ENCODE results near the gene PSAPL1.

Gene PSAPL1

DNA sequence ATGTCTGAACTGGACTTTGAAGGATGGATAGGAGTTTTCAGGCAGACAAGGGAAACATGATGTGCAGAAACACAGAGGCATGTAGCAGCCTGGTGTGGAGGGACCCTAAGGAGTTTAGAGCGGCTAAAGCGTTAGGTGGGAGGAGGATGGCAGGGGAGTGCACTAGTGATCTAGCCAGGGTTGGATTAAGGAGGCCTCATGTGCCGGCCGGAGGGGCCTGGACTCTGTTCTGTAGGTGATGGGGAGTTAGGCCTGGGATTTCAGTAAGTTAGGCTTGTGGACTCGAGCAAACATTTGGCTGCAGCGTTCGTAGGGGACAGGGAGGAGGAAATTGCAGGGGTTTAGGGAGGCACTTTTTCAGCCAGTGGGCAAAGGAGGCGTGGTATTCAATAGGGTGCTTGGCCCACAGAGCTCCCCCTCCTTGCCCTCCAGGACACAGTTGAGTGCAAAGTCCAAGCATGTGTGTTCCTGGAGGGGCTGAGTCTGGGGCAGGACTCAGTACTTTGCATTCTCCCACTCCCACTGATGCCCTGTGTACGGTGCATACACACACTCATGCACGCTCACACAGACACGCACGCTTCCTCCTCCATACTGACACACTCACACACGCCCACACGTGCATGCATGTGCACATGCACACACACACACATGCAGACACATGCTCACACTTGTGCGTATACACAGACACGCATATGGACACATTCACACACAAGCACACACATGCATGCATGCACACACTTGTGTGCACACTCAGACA lies 18.6 kb downstream of the PSAPL1 start:
- TF ChIP-seq, protein P1, sequence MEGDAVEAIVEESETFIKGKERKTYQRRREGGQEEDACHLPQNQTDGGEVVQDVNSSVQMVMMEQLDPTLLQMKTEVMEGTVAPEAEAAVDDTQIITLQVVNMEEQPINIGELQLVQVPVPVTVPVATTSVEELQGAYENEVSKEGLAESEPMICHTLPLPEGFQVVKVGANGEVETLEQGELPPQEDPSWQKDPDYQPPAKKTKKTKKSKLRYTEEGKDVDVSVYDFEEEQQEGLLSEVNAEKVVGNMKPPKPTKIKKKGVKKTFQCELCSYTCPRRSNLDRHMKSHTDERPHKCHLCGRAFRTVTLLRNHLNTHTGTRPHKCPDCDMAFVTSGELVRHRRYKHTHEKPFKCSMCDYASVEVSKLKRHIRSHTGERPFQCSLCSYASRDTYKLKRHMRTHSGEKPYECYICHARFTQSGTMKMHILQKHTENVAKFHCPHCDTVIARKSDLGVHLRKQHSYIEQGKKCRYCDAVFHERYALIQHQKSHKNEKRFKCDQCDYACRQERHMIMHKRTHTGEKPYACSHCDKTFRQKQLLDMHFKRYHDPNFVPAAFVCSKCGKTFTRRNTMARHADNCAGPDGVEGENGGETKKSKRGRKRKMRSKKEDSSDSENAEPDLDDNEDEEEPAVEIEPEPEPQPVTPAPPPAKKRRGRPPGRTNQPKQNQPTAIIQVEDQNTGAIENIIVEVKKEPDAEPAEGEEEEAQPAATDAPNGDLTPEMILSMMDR (IDR thresholded peaks at IDR 0.05; ENCODE audit: low read depth, low read length), result no peak
- Histone ChIP-seq H3K36me3 (no peaks in the 10 kb centered on the region; the same call in 1 of the 2 replicates), H3K27ac (no peak overlapping the region), H3K9me3 (ENCODE audit: severe bottlenecking) (peaks cover 9% of the 10 kb centered on the region), H3K27me3 (ENCODE audit: insufficient read depth, low read depth, severe bottlenecking) (no peaks in the 10 kb centered on the region), H3K4me3 (ENCODE audit: low read depth, low read length) (no peak overlapping the region)
- peak; percentile 4 for DNase-seq

DNA sequence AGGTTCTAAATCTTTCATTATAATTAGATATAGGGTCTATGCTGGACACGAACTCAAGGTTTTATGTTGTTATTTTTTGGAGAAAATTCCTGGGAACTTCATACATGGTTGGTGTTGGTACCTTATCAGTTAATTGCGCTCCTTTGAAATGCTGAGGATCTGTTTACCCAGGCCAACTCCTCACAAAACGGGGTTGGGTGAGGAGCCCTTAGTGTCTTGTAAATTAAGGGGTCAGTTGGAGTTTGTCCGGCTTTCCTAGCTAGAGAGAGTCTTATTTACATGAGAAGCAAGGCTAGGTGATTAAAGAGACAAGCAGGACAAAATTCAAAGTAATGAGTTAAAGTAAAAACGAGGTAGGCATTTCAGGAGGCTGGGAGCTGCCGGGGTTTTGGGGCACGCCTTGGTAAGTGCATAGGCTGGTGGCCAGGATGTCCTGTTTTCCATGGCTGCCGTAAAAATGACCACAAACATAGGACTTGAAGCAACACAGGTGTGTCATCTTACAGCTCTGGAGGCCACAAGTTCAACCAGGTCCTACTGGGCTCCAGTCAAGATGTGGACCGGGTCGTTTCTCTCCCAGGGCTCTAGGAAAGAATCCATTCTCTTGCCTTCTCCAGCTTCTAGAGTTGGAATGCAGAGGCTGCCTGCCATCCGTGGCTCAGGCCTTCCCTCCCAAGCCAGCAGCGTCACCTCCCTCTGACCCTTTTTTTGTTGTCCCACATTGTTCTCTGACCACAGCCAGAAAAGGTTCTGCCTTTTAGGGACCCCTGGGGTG lies 19.8 kb downstream of the PSAPL1 start:
- Histone ChIP-seq H3K4me3 (ENCODE audit: low read depth, low read length) (no peak overlapping the region), H3K27me3 (ENCODE audit: insufficient read depth, low read depth, severe bottlenecking) (no peaks in the 10 kb centered on the region), H3K9me3 (ENCODE audit: severe bottlenecking) (peaks cover 9% of the 10 kb centered on the region), H3K36me3 (no peaks in the 10 kb centered on the region; the same call in 1 of the 2 replicates), H3K27ac (no peak overlapping the region)
- TF ChIP-seq, protein P1 (IDR thresholded peaks at IDR 0.05; ENCODE audit: low read depth, low read length), result no peak
- no peak for DNase-seq

DNA sequence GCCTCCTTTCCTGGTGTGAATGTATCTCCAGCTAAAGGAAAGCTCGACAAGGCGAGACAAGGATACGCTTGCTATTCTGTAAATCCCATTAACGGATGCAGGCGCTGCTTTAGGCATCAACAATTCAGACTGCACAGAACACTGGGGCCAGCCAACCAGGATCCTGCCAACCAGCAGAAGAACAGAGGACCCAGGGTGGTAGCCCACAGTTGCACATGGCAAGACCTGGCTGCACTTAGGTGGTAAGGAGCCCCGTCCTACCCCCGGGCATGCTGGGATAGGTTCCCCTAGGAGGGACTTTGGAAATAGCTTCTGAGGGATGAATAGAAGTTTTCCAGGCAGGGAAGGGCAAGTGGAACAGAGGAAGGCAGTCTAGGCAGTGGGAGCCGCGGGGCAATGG lies 20.7 kb downstream of the PSAPL1 start:
- H3K9me3 ChIP-seq (ENCODE audit: severe bottlenecking), result peaks cover 9% of the 10 kb centered on the region
- no peak overlapping the region for H3K27ac ChIP-seq
- H3K36me3 ChIP-seq, result no peaks in the 10 kb centered on the region; the same call in 1 of the 2 replicates
- H3K27me3 ChIP-seq (ENCODE audit: insufficient read depth, low read depth, severe bottlenecking), result no peaks in the 10 kb centered on the region
- no peak for DNase-seq
- H3K4me3 ChIP-seq (ENCODE audit: low read depth, low read length), result no peak overlapping the region
- TF ChIP-seq, protein P1 (IDR thresholded peaks at IDR 0.05; ENCODE audit: low read depth, low read length), result no peak

DNA sequence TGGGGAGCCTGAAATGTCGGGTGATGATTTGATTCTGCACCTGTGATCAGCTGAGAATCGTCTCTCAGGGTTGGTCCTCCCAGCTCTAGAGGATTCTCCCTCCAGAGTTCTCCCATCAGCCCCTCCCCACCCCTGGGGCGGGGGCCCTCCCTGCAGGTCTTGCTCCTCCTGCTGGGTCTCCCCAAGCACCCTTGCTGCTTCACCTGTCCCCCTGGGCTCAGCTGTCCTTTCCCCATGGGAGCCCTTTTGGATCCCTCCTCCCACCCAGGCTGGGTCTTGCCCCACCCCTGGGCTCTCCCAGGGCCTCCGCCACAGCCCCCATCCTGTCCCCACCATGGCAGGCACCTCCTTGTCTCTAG lies 22.2 kb downstream of the PSAPL1 start:
- Histone ChIP-seq H3K9me3 (ENCODE audit: severe bottlenecking) (no peaks in the 10 kb centered on the region), H3K27me3 (ENCODE audit: insufficient read depth, low read depth, severe bottlenecking) (no peaks in the 10 kb centered on the region), H3K4me3 (ENCODE audit: low read depth, low read length) (no peak overlapping the region), H3K27ac (no peak overlapping the region), H3K36me3 (no peaks in the 10 kb centered on the region; the same call in 1 of the 2 replicates)
- TF ChIP-seq, protein P1 (IDR thresholded peaks at IDR 0.05; ENCODE audit: low read depth, low read length), result no peak
- DNase-seq, result peak; percentile 6

DNA sequence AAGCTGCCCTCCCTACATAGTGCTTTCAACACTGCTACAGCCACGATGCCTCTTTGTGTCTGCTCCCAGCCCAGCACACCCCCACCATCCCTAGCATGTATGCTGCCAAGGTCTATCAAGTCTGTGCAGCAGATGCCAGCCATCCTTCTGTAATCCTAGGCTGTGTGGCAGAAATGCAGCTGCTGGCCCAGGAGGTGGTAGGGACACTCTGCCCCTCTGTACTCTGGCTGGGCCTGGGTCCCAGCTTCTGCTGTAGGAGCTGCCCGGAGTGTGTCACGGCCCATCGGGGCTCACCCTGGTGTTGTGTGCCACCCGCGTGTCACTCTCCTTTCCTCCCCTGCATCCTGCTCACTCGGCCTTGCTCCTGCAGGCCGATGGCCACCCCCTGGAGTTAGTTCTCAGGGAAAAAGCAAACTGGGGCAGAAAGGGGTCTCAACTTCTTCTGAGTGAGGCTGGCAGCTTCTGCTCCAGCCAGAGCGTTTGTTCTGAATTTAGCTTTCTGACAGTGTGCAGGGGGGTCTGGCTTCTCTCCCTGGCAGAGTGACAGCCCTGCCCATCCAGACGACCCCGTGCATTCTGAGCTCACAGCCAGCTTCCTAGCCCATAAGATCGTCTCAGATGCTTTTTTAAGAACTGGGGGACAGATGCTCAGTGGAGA lies 22.7 kb downstream of the PSAPL1 start:
- Histone ChIP-seq H3K27ac (no peak overlapping the region), H3K9me3 (ENCODE audit: severe bottlenecking) (no peaks in the 10 kb centered on the region), H3K36me3 (no peaks in the 10 kb centered on the region; the same call in 1 of the 2 replicates), H3K27me3 (ENCODE audit: insufficient read depth, low read depth, severe bottlenecking) (no peaks in the 10 kb centered on the region), H3K4me3 (ENCODE audit: low read depth, low read length) (no peak overlapping the region)
- DNase-seq, result peak; percentile 4
- TF ChIP-seq, protein P1 (IDR thresholded peaks at IDR 0.05; ENCODE audit: low read depth, low read length), result no peak

All from WERI-Rb-1 (cell line).